NT2/D1 (cell line): Measurements from ENCODE around the gene CREB3.

Experiments
- YY1 ChIP-seq: IDR thresholded peaks from 2 replicates; pipeline ENCODE4 v1.6.1; 2011; ENCODE audit not compliant: insufficient read length, insufficient read depth
- ZNF274 ChIP-seq: IDR thresholded peaks from 2 replicates; pipeline ENCODE4 v1.6.1; 2011; ENCODE audit warnings: mild to moderate bottlenecking, low read depth, low read length

GRCh38 chr9:35743452-35743851 is 11.0 kb downstream of the CREB3 start:
- TF ChIP-seq ZNF274 (no peak), YY1 (no peak)
